ENCODE measurements around the gene PCDHB11.

DNA sequence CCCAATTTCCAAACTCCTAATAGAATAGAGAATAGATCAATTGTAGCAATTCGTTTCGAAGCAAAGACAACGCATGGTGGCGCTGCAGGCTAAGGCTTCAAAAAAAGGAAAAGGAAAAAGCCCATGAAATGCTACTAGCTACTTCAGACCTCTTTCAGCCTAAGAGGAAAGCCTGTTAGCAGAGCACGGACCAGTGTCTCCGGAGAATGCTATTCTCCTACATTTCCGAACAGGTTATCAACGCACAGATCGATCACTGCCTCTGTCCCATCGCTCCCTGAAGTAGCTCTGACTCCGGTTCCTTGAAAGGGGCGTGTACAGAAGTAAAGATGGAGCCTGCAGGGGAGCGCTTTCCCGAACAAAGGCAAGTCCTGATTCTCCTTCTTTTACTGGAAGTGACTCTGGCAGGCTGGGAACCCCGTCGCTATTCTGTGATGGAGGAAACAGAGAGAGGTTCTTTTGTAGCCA is 45.9 kb downstream of the PCDHB11 start, which contains the start of gene PCDHB15:
- peak; percentile 84 to 97 for TF ChIP-seq CTCF (conservative IDR thresholded peaks at IDR 0.05; ENCODE audit: low read depth in 2 of 2)
- TF ChIP-seq EZH2phosphoT487 (IDR thresholded peaks at IDR 0.05; ENCODE audit: unreplicated experiment): no peak
- no peak for TF ChIP-seq JUNB (IDR thresholded peaks at IDR 0.05; ENCODE audit: unreplicated experiment)
